GM18505 (cell line): ENCODE results near the gene UBIAD1.
A peak's percentile ranks its signal among the peaks of the same experiment; 100 is the strongest.
"Not testable (repeated sequence)": the region's sequence is repeated elsewhere in the genome, so short reads cannot be mapped to it uniquely, and the experiment has no call there.

Experiments used
- ATAC-seq: cut with Tn5 transposase; IDR thresholded peaks from one replicate; pipeline ENCODE4 v1.9.1; 2021; ENCODE audit not compliant: unreplicated experiment
- POLR2A ChIP-seq: IDR thresholded peaks from 4 replicates; pipeline ENCODE4 v1.6.1; 2011; ENCODE audit warnings: borderline replicate concordance; ENCODE audit not compliant: insufficient read depth, insufficient read length; ENCODE audit errors: extremely low read depth

The UBIAD1 gene

GRCh38 chr1:11262171-11263049 lies 10.6 kb upstream of the UBIAD1 start, which contains the start of gene MTOR:
Gene MTOR (minus strand): TSS chr1:11262551. CDS start chr1:11259409, 3,142 bp downstream.
- peak; percentile 87 for TF ChIP-seq POLR2A
- ATAC-seq, result peak; percentile 95

- TF ChIP-seq POLR2A, result no peak
- ATAC-seq, result no peak
Observed at GRCh38 chr1:11266268-11267074, 6.5 kb upstream of the UBIAD1 start.

GRCh38 chr1:11267350-11268337 lies 5.4 kb upstream of the UBIAD1 start:
- not testable (repeated sequence) for ATAC-seq

- ATAC-seq, result peak; percentile 6
- no peak for TF ChIP-seq POLR2A
Observed at GRCh38 chr1:11272544-11272831, 510 bp upstream of the UBIAD1 start.

- no peak for ATAC-seq
- TF ChIP-seq POLR2A, result no peak
Observed at GRCh38 chr1:11273595-11274234, 717 bp downstream of the UBIAD1 start.

GRCh38 chr1:11279152-11279551 lies 6.2 kb downstream of the UBIAD1 start:
- no peak for TF ChIP-seq POLR2A
- ATAC-seq, result no peak

- TF ChIP-seq POLR2A, result no peak
- ATAC-seq, result no peak
Observed at GRCh38 chr1:11279630-11280029, 6.6 kb downstream of the UBIAD1 start.

GRCh38 chr1:11280719-11281376 lies 7.8 kb downstream of the UBIAD1 start:
- ATAC-seq, result no peak
- TF ChIP-seq POLR2A, result peak; percentile 23

- no peak for ATAC-seq
- TF ChIP-seq POLR2A, result no peak
Observed at GRCh38 chr1:11281518-11282331, 8.7 kb downstream of the UBIAD1 start.

- ATAC-seq, result no peak
- no peak for TF ChIP-seq POLR2A
Observed at GRCh38 chr1:11283151-11283550, 10.2 kb downstream of the UBIAD1 start.

- no peak for TF ChIP-seq POLR2A
- ATAC-seq, result no peak
Observed at GRCh38 chr1:11284784-11285183, 11.8 kb downstream of the UBIAD1 start.
